Endothelial cell of umbilical vein (primary cell): ENCODE data around the gene TANGO6. TPM values are rescaled to one million over a fixed set of nuclear protein-coding genes. Genes with fewer than 3 reads are reported as not detected.

Experiments
- BruUV-seq: library from RNA; stranded (reverse); fragments of 400-500 nt; replicated peaks from 2 replicates; lab custom pipeline; 2021; lab: Mats Ljungman, UMichigan
- CTCF ChIA-PET: fragments of 300-600, 350-600 bp; sonication (Branson Sonifier 250); formaldehyde crosslinking; loops from one replicate; lab custom pipeline; 2021; ENCODE audit warnings: antibody characterized with exemption, inconsistent platforms; lab: Charles Lee
- POLR2A ChIA-PET: fragments of 300-600, 350-600 bp; sonication (Branson Sonifier 250); formaldehyde crosslinking; loops from one replicate; lab custom pipeline; 2021; ENCODE audit warnings: antibody characterized with exemption, inconsistent platforms; lab: Charles Lee
- DNase-seq: peaks from one replicate; pipeline ENCODE4 v3.0.0-alpha.2; 2011; ENCODE audit warnings: low read depth, low spot score
- FAIRE-seq: peaks from 2 replicates; lab custom pipeline; 2011; peaks lifted over from hg19 to GRCh38; lab: Jason Lieb, UNC
- H2AFZ ChIP-seq: 2 replicates; pipeline ENCODE4 v1.6.0; 2012; ENCODE audit warnings: low read depth, low read length, control low read depth, inconsistent platforms
- H3K27ac ChIP-seq: 2 replicates; pipeline ENCODE4 v1.5.1; 2011; ENCODE audit warnings: low read depth, mild to moderate bottlenecking, control low read depth, low read length, moderate library complexity; ENCODE audit not compliant: insufficient read depth
- H3K27me3 ChIP-seq, 2 experiments: 2 replicates each; pipeline versions ENCODE4 v1.6.0 to v1.6.1; 2011; ENCODE audit warnings: low read length in 2 of 2, mixed read lengths in 1 of 2; ENCODE audit not compliant: control insufficient read depth in 2 of 2, insufficient read depth in 2 of 2
- H3K36me3 ChIP-seq, 2 experiments: 2 replicates in 1 of 2; 3 replicates in 1 of 2; pipeline ENCODE4 v1.5.1; 2011; ENCODE audit warnings: low read length in 2 of 2, mild to moderate bottlenecking in 1 of 2, moderate library complexity in 1 of 2; ENCODE audit not compliant: control insufficient read depth in 2 of 2, insufficient read depth in 2 of 2; ENCODE audit errors: extremely low read depth in 1 of 2
- H3K4me1 ChIP-seq: 3 replicates; pipeline ENCODE4 v1.5.1; 2011; ENCODE audit warnings: mild to moderate bottlenecking, low read length; ENCODE audit not compliant: control insufficient read depth, insufficient read depth; ENCODE audit errors: extremely low read depth
- H3K4me2 ChIP-seq: 2 replicates; pipeline ENCODE4 v1.6.1; 2011; ENCODE audit warnings: low read length, control low read depth, mixed read lengths; ENCODE audit not compliant: insufficient read depth
- H3K4me3 ChIP-seq, 3 experiments: fragments of 200-600 bp in 1 of 3; sonication (generic), shearing (Covaris generic) in 1 of 3; replicated peaks in 1 of 3; 2 replicates each; pipeline ENCODE4 v1.5.1; 2011 to 2016; ENCODE audit warnings: control low read depth in 3 of 3, low read length in 3 of 3, mild to moderate bottlenecking in 2 of 3, inconsistent platforms in 1 of 3, low read depth in 1 of 3, moderate library complexity in 1 of 3; ENCODE audit not compliant: insufficient read depth in 1 of 3
- H3K79me2 ChIP-seq: 2 replicates; pipeline ENCODE4 v1.6.0; 2012; ENCODE audit warnings: low read length, inconsistent platforms; ENCODE audit not compliant: control insufficient read depth, insufficient read depth
- H3K9ac ChIP-seq: replicated peaks from 2 replicates; pipeline ENCODE3; 2011; ENCODE audit warnings: low read length, control low read depth; ENCODE audit not compliant: insufficient read depth; ENCODE audit errors: extremely low read depth
- H3K9me1 ChIP-seq: replicated peaks from 3 replicates; pipeline ENCODE4 v1.6.0; 2011; ENCODE audit warnings: mild to moderate bottlenecking, low read length; ENCODE audit not compliant: control insufficient read depth, insufficient read depth; ENCODE audit errors: extremely low read depth
- H3K9me3 ChIP-seq: replicated peaks from 2 replicates; pipeline ENCODE4 v1.5.1; 2012; ENCODE audit warnings: low read length, inconsistent platforms; ENCODE audit not compliant: control insufficient read depth, insufficient read depth
- H4K20me1 ChIP-seq: replicated peaks from 2 replicates; pipeline ENCODE3; 2011; ENCODE audit warnings: mild to moderate bottlenecking, low read length; ENCODE audit not compliant: control insufficient read depth, insufficient read depth; ENCODE audit errors: extremely low read depth
- EZH2 ChIP-seq: IDR thresholded peaks from 2 replicates; pipeline ENCODE4 v1.6.1; 2012; ENCODE audit warnings: borderline replicate concordance, low read depth, mild to moderate bottlenecking, moderate library complexity, low read length, inconsistent platforms; ENCODE audit not compliant: severe bottlenecking
- FOS ChIP-seq: IDR thresholded peaks from 2 replicates; pipeline ENCODE4 v1.6.1; 2011; ENCODE audit warnings: mild to moderate bottlenecking, low read length, moderate library complexity, borderline replicate concordance; ENCODE audit not compliant: insufficient read depth
- GATA2 ChIP-seq: IDR thresholded peaks from 2 replicates; pipeline ENCODE4 v1.7.0; 2011; ENCODE audit warnings: low read depth, mild to moderate bottlenecking, moderate library complexity, mixed read lengths, low read length; ENCODE audit not compliant: insufficient read length, insufficient read depth
- JUN ChIP-seq: IDR thresholded peaks from 2 replicates; pipeline ENCODE4 v1.6.1; 2011; ENCODE audit warnings: borderline replicate concordance, low read depth; ENCODE audit not compliant: insufficient read length, insufficient read depth
- MYC ChIP-seq: IDR thresholded peaks from one replicate; pipeline ENCODE4 v1.6.1; 2011; ENCODE audit warnings: mild to moderate bottlenecking, low read depth, low read length
- POLR2A ChIP-seq: IDR thresholded peaks from 2 replicates; pipeline ENCODE4 v1.6.1; 2012; ENCODE audit warnings: low read depth, mild to moderate bottlenecking, control low read depth, low read length
- POLR2AphosphoS5 ChIP-seq: IDR thresholded peaks from 2 replicates; pipeline ENCODE4 v1.6.1; 2012; ENCODE audit warnings: low read depth, mild to moderate bottlenecking, control low read depth, low read length, moderate library complexity; ENCODE audit not compliant: insufficient read depth
- dilution Hi-C: fragments of 300-500 bp; cut with MboI; formaldehyde crosslinking; loops from one replicate; pipeline ENCODE4 v1.15.0; 2019; ENCODE audit warnings: low sequenced_read_pairs; ENCODE audit not compliant: extremely low pct_ligation_motif_present
- intact Hi-C: fragments of 100-400 bp; cut with micrococcal nuclease; formaldehyde crosslinking; loops from one replicate; pipeline ENCODE4 v1.10.0; 2022
- polyA plus RNA-seq, 4 experiments: library from polyadenylated mRNA; depleted of rRNA in 3 of 4; stranded (reverse) in 3 of 4; unstranded in 1 of 4; fragments of >200 nt; gene quantifications; 2 replicates each; pipeline versions ENCODE4 v1.2.1 to v1.2.3, GENCODE V29; 2011 to 2012; ENCODE audit warnings: missing spikeins in 1 of 4
- total RNA-seq: library from RNA; stranded (reverse); gene quantifications from 2 replicates; pipeline ENCODE4 v1.2.3, GENCODE V29; 2021
- TF ChIP-seq, protein P1 (sequence below): IDR thresholded peaks from 2 replicates; pipeline ENCODE4 v1.6.1; 2011; ENCODE audit not compliant: insufficient read depth, insufficient read length
- TF ChIP-seq, protein P2 (sequence below), 2 donors: IDR thresholded peaks; 1 replicate in 1 of 2; 2 replicates in 1 of 2; pipeline ENCODE4 v1.5.1; 2011; ENCODE audit warnings: low read length in 2 of 2, mild to moderate bottlenecking in 2 of 2, moderate library complexity in 2 of 2, control low read depth in 1 of 2, inconsistent platforms in 1 of 2, low read depth in 1 of 2; ENCODE audit not compliant: insufficient read depth in 1 of 2; ENCODE audit errors: extremely low read depth in 1 of 2

The TANGO6 gene
- total and polyA plus RNA-seq, 2 donors (not counting 3 experiments of a cell fraction or from before 2014, with no cell fraction given): 6.7 to 21.2 TPM

DNA sequence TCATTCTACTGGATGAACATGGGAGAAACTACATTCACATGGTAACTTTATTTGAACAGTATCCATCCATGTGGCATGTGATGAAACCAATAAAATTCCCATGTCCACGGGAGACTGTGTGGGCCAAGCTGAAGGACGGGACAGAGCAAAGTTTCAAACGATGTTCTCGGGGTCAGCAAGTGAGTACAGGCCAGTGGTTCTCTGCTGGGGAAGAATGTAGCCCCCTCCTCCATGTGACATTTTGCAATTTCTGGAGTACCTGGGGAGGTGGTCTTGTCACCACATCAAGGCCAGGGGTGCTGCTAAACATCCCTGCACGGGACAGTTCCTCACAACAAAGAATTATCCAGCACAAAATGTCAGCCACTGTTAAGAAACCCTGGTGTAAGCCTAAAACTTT lies 7.4 kb upstream of the TANGO6 start:
- TF ChIP-seq FOS: no peak
- no peak for TF ChIP-seq POLR2A
- TF ChIP-seq, protein P1, sequence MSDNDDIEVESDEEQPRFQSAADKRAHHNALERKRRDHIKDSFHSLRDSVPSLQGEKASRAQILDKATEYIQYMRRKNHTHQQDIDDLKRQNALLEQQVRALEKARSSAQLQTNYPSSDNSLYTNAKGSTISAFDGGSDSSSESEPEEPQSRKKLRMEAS: no peak
- no peak for TF ChIP-seq JUN
- TF ChIP-seq MYC: no peak
- TF ChIP-seq, protein P2, sequence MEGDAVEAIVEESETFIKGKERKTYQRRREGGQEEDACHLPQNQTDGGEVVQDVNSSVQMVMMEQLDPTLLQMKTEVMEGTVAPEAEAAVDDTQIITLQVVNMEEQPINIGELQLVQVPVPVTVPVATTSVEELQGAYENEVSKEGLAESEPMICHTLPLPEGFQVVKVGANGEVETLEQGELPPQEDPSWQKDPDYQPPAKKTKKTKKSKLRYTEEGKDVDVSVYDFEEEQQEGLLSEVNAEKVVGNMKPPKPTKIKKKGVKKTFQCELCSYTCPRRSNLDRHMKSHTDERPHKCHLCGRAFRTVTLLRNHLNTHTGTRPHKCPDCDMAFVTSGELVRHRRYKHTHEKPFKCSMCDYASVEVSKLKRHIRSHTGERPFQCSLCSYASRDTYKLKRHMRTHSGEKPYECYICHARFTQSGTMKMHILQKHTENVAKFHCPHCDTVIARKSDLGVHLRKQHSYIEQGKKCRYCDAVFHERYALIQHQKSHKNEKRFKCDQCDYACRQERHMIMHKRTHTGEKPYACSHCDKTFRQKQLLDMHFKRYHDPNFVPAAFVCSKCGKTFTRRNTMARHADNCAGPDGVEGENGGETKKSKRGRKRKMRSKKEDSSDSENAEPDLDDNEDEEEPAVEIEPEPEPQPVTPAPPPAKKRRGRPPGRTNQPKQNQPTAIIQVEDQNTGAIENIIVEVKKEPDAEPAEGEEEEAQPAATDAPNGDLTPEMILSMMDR (IDR thresholded peaks at IDR 0.05; ENCODE audit: extremely low read depth in 1 of 2, insufficient read depth in 1 of 2, low read depth in 1 of 2, low read length in 2 of 2): no peak
- TF ChIP-seq GATA2: no peak
- TF ChIP-seq POLR2AphosphoS5: no peak
- TF ChIP-seq EZH2: no peak
- Histone ChIP-seq H3K27me3 (peaks cover 0 to 2% of the 10 kb centered on the region in 2 experiments), H3K4me3 (no peak overlapping the region), H3K9me3 (no peaks in the 10 kb centered on the region), H3K4me1 (no peaks in the 10 kb centered on the region), H3K27ac (no peak overlapping the region), H3K9me1 (no peaks in the 10 kb centered on the region), H3K36me3 (no peaks in the 10 kb centered on the region), H4K20me1 (peaks cover 2% of the 10 kb centered on the region), H3K79me2 (no peaks in the 10 kb centered on the region), H2AFZ (no peak overlapping the region), H3K4me2 (no peak overlapping the region), H3K9ac (no peak overlapping the region)
- dilution Hi-C loops (no loop called here), intact Hi-C loops (no loop called here)
- ChIA-PET POLR2A (no interaction called here), CTCF (interaction anchor here (1.0 kb wide), 1 partner anchor 288 kb away, joined by 3 read pairs; no protein-coding TSS in a partner anchor)
- DNase-seq (no peak), FAIRE-seq (no peak)
- BruUV-seq: no TSS peak
